Pancreas (tissue), 10 donors: ENCODE measurements around the gene ZFAND3. TPM values are rescaled to one million over a fixed set of nuclear protein-coding genes. Genes with fewer than 3 reads are reported as not detected.

ENCODE experiments used
- ATAC-seq, 4 donors: fragments of 200-7000 bp; cut with Tn5 transposase; one replicate each; pipeline versions ENCODE4 v1.8.0 to v1.9.1; 2020; ENCODE audit warnings: mild to moderate bottlenecking in 4 of 4, moderate library complexity in 4 of 4
- DNase-seq, 6 donors: peaks; one replicate each; pipeline ENCODE4 v3.0.0-alpha.2; 2020
- FAIRE-seq: peaks from 2 replicates; lab custom pipeline; 2012; peaks lifted over from hg19 to GRCh38; lab: Jason Lieb, UNC
- H3K27ac ChIP-seq, 4 donors: fragments of 200-600 bp; sonication (generic); 1 replicate in 3 of 4; 2 replicates in 1 of 4; pipeline versions ENCODE4 v1.5.0 to v1.8.0; 2020
- H3K27me3 ChIP-seq, 4 donors: fragments of 200-600 bp; one replicate each; pipeline ENCODE4 v1.8.0; 2021
- H3K36me3 ChIP-seq, 3 donors: fragments of 200-600 bp; sonication (generic) in 1 of 3; one replicate each; pipeline versions ENCODE4 v1.5.0 to v1.8.0; 2020 to 2021
- H3K4me1 ChIP-seq, 3 donors: fragments of 200-600 bp; one replicate each; pipeline ENCODE4 v1.8.0; 2021
- H3K4me3 ChIP-seq, 4 donors: fragments of 200-600 bp; sonication (generic) in 2 of 4; one replicate each; pipeline versions ENCODE4 v1.5.0 to v1.8.0; 2020 to 2021
- H3K9me3 ChIP-seq, 4 donors: fragments of 200-600 bp; one replicate each; pipeline ENCODE4 v1.8.0; 2021
- CTCF ChIP-seq, 4 donors: fragments of 200-600 bp; sonication (generic) in 3 of 4; IDR thresholded peaks; one replicate each; pipeline versions ENCODE4 v1.5.0 to v1.8.0; 2021; ENCODE audit warnings: antibody characterized with exemption in 4 of 4
- WGBS, 2 donors: extraction: QIAGEN DNeasy Blood & Tissue Kit; methylation state at CpG; one replicate each; pipeline ENCODE4 v1.1.7; 2013; 5-methylcytosine and 5-hydroxymethylcytosine counted together
- intact Hi-C, 3 donors: fragments of 100-400 bp; cut with DNase I; formaldehyde crosslinking; loops; one replicate each; pipeline versions ENCODE4 v1.11.1 to v1.14.2; 2022
- polyA plus RNA-seq, 2 donors: library from polyadenylated mRNA; stranded (reverse); fragments of 200-250 nt; gene quantifications; one replicate each; pipeline ENCODE4 v1.2.3, GENCODE V29; 2013
- total RNA-seq, 6 donors: library from RNA; stranded (reverse); fragmentation: NEBNext Ultra II Directional in 4 of 6; extraction: Animal tissue kit (Norgen Biotek cat#: 25700) in 4 of 6; gene quantifications; one replicate each; pipeline versions ENCODE4 v1.2.1 to v1.2.4, GENCODE V29; 2021 to 2023
- donor health status: healthy with polysubstance abuse.
- donor health status: DM: no; HTN: no; CAD: no; lungs with moderate emphysema.
- donor health status: DM: no; HTN: no; CAD: no.
- donor health status: control.
- donor health status: control.
- donor health status: Bipolar disorder and iron deficiency.
- donor health status: DM: yes; HTN: yes; CAD: no.
- donor health status: DM: no; HTN: no; CAD: no.
- donor health status: DM: no; HTN: no; CAD: no.
- donor health status: DM: yes; HTN: yes; CAD: no.

Gene ZFAND3
- total and polyA plus RNA-seq, 8 donors = 13.1 to 49.8 (median 31.8) TPM

DNA sequence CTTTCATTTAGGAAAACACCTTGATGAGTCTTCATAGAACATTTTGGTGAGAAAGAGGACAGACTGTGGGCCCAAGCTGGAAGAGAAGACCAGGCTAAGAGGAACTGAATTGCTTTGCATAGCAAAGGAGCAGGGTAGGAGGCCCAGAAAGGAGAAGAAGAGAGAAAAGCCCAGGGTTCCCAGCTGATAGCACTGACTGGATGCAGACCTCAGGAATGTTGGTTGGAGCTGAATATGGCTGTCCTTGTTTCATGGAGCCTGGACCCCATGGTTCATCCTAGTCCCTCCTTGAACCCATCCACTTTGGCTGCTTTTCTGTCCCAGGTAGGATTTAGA, 18.0 kb upstream of the ZFAND3 start:
- Histone ChIP-seq H3K4me1 (no peaks in the 10 kb centered on the region), H3K9me3 (no peaks in the 10 kb centered on the region), H3K36me3 (no peaks in the 10 kb centered on the region), H3K27me3 (no peaks in the 10 kb centered on the region), H3K27ac (no peak overlapping the region), H3K4me3 (no peak overlapping the region)
- FAIRE-seq (no peak), ATAC-seq (no peak), DNase-seq (no peak)
- no peak for TF ChIP-seq CTCF (IDR thresholded peaks at IDR 0.05)
- intact Hi-C loops = no loop called here

- ATAC-seq (peak in 1 of 4 donors; percentile 20), FAIRE-seq (no peak), DNase-seq (no peak)
- no peak overlapping the region for H3K4me3 ChIP-seq
- intact Hi-C loops = no loop called here
- no peak for TF ChIP-seq CTCF (IDR thresholded peaks at IDR 0.05)
- 89 to 95% methylated on average over 2 of the region's 2 CpGs for WGBS, 2 donors
- no peaks in the 10 kb centered on the region for H3K4me1 ChIP-seq
- no peak overlapping the region for H3K27ac ChIP-seq
- no peaks in the 10 kb centered on the region for H3K36me3 ChIP-seq
- H3K9me3 ChIP-seq = no peaks in the 10 kb centered on the region
- no peaks in the 10 kb centered on the region for H3K27me3 ChIP-seq
Observed at GRCh38 chr6:37802810-37803209, 16.7 kb upstream of the ZFAND3 start.

GRCh38 chr6:37804586-37804985, 14.9 kb upstream of the ZFAND3 start:
- no peaks in the 10 kb centered on the region for H3K36me3 ChIP-seq
- no peaks in the 10 kb centered on the region for H3K4me1 ChIP-seq
- TF ChIP-seq CTCF (IDR thresholded peaks at IDR 0.05) = no peak
- H3K27ac ChIP-seq = no peak overlapping the region
- no peaks in the 10 kb centered on the region for H3K27me3 ChIP-seq
- FAIRE-seq (no peak), DNase-seq (no peak), ATAC-seq (no peak)
- no peaks in the 10 kb centered on the region for H3K9me3 ChIP-seq
- 91 to 93% methylated on average over 1 of the region's 1 CpG for WGBS, 2 donors
- intact Hi-C loops = no loop called here
- no peak overlapping the region for H3K4me3 ChIP-seq

- WGBS, 2 donors = 92 to 94% methylated on average over 2 of the region's 2 CpGs
- Histone ChIP-seq H3K9me3 (no peaks in the 10 kb centered on the region), H3K4me3 (no peak overlapping the region), H3K27ac (no peak overlapping the region), H3K4me1 (no peaks in the 10 kb centered on the region), H3K36me3 (no peaks in the 10 kb centered on the region), H3K27me3 (no peaks in the 10 kb centered on the region)
- no peak for ATAC-seq
- intact Hi-C loops = no loop called here
- DNase-seq = no peak
- no peak for FAIRE-seq
- TF ChIP-seq CTCF (IDR thresholded peaks at IDR 0.05) = no peak
Observed at GRCh38 chr6:37806213-37806612, 13.3 kb upstream of the ZFAND3 start.

GRCh38 chr6:37807656-37808055, 11.9 kb upstream of the ZFAND3 start:
- DNase-seq (peak in 1 of 6 donors; percentile 11), FAIRE-seq (no peak), ATAC-seq (peak; percentile 50 to 84 (median 68))
- intact Hi-C loops = no loop called here
- no peaks in the 10 kb centered on the region for H3K36me3 ChIP-seq
- no peak overlapping the region for H3K27ac ChIP-seq
- no peak overlapping the region for H3K4me3 ChIP-seq
- TF ChIP-seq CTCF (IDR thresholded peaks at IDR 0.05) = no peak
- WGBS, 2 donors = 42 to 46% methylated on average over 6 of the region's 6 CpGs
- H3K9me3 ChIP-seq = no peaks in the 10 kb centered on the region
- H3K4me1 ChIP-seq = no peaks in the 10 kb centered on the region
- H3K27me3 ChIP-seq = no peaks in the 10 kb centered on the region
